AG09309 (cell line): ENCODE data around the gene EXD2.

Experiments used
- DNase-seq: peaks from one replicate; pipeline ENCODE4 v3.0.0-alpha.2; 2010; ENCODE audit warnings: low read depth
- H3K4me3 ChIP-seq: 2 replicates; pipeline ENCODE4 v1.5.1; 2011; ENCODE audit warnings: mild to moderate bottlenecking, low read depth, low read length, moderate library complexity; ENCODE audit not compliant: control insufficient read depth
- TF ChIP-seq, protein P1 (sequence below): IDR thresholded peaks from 2 replicates; pipeline ENCODE4 v1.5.1; 2011; ENCODE audit warnings: mild to moderate bottlenecking, low read depth, low read length, inconsistent platforms; ENCODE audit not compliant: insufficient read depth, control insufficient read depth; ENCODE audit errors: missing control alignments

The EXD2 gene

DNA sequence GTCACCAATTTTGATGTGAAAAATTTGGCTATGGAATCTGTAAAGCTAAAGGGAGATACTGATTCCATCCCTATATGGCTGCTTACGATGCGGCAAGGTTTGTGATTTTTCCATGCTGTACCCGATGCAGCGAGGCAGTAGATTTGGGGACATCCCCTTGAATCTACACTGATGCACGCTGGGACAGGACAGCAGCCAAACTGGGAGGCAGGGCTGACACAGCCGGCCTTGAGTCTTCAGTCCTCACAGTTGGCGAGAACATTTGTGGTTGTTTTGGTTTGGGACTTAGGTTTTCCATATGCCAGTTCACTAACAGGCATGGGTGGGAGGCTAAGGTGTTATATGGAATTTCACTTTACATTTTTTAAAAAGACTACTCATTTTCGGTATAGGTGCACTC lies 72.5 kb downstream of the EXD2 start:
- DNase-seq: no peak
- TF ChIP-seq, protein P1, sequence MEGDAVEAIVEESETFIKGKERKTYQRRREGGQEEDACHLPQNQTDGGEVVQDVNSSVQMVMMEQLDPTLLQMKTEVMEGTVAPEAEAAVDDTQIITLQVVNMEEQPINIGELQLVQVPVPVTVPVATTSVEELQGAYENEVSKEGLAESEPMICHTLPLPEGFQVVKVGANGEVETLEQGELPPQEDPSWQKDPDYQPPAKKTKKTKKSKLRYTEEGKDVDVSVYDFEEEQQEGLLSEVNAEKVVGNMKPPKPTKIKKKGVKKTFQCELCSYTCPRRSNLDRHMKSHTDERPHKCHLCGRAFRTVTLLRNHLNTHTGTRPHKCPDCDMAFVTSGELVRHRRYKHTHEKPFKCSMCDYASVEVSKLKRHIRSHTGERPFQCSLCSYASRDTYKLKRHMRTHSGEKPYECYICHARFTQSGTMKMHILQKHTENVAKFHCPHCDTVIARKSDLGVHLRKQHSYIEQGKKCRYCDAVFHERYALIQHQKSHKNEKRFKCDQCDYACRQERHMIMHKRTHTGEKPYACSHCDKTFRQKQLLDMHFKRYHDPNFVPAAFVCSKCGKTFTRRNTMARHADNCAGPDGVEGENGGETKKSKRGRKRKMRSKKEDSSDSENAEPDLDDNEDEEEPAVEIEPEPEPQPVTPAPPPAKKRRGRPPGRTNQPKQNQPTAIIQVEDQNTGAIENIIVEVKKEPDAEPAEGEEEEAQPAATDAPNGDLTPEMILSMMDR: no peak
- no peak overlapping the region for H3K4me3 ChIP-seq

DNA sequence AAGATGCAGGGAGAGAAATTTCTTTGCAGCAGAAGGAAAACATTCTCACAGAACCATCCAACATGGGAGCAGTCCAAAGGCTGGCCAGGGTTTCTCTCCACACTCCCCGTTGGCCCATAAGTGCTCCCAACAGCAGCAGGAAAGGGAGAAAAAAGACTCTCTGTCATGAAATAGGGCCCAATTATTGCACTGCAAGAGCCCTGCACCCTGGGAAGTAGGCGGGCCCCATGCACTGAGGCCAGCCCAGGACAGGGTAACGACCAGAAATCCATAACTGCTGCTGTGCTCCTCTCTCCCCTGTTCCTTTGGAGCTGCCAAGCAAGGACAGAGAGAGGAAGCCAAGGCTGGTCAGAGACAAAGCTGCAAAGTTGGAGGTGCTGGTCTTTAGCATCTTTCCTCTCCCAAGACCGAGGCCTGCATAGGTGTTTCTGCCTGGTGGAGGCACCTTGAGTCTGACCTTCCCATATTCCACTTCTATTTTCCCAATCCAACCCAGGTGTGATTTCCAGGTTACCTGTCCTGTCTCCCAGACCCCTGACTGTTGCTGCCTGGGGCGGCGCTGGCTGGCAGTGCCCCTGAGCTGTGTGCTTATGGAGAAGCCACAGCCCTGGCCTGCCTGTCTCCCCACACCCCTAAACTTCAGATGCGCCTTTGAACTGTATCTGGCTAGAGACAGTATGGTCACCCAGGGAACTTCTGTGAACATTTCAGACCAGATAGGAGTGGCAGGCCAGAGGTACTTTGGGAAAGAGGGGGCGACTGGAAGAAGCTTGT lies 75.5 kb downstream of the EXD2 start:
- DNase-seq: no peak
- TF ChIP-seq, protein P1: no peak
- H3K4me3 ChIP-seq: no peak overlapping the region

DNA sequence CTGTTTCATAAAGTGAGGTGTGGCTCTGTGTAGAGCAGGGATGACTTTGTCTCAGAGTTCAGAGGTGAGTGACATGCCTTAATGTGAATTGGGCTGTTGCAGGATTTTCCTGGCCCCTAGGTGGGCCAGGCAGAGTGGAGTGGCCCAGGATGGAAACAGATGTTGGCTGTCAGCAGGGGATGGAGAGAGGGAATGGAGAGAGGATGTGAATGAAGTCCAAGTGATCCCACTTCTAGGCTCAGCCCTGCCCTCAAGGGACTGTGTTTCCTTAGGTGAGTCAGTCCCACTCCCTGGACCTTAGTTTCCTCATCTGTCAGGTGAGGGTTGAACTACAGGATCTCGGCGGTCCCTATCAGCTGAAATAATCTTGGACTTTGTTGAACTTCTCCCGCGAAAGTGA lies 76.2 kb downstream of the EXD2 start:
- no peak overlapping the region for H3K4me3 ChIP-seq
- TF ChIP-seq, protein P1: no peak
- DNase-seq: no peak

DNA sequence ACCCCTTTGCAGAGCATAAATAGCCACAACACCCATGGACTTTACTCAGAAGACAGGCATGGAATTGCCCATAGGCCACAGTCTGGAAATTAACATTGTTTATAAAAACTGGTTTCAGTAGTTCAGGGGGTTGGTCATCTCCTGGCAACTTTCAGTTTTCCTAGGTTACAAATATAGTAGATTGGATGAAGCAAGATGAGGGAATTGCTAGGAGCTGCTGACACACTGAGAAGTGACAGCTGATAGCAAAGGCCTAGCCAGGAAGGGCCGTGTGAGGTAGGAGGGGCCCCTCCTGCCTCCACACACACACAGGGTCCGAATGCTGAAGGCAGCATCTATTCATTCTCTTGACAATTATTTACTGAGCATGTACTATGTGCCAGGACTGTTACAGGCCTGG lies 76.9 kb downstream of the EXD2 start:
- DNase-seq: no peak
- no peak overlapping the region for H3K4me3 ChIP-seq
- TF ChIP-seq, protein P1: no peak

DNA sequence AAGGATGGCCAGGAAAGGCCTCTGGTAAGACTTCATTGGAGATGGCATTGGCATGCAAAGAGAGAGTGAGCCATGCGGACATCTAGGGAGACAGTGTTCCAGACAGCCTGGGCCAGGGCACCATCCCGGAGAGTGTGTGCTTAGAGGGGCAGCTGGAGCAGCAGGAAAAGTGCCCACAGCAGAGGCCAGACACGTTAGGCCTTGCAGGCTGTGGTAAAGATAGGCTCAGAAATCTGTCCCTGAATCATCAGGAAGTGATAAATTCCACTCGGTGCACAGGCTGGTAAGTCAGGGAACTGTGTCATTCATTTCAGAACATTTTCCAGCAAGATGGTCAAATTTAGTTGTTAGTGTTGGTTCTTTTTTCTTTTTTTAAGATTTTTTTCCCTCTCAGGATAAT lies 77.5 kb downstream of the EXD2 start:
- no peak overlapping the region for H3K4me3 ChIP-seq
- TF ChIP-seq, protein P1: no peak
- DNase-seq: no peak

DNA sequence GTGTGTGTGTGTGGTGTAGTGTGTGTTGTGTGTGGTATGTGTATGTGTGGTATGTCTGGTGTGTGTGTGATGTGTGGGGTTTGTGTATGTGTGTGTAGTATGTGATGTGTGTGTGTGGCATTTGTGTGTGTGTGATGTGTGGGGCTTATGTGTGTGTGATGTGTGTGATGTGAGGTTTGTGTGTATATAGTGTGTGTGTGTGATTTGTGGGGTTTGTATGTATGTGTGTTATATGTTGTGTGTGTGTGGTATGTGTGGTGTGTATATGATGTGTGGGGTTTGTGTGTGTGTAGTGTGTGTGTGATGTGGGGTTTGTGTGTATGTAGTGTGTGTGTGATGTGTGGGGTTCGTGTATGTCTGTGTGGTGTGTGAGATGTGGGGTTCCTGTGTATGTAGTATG lies 78.1 kb downstream of the EXD2 start:
- TF ChIP-seq, protein P1: no peak
- H3K4me3 ChIP-seq: no peak overlapping the region
- no peak for DNase-seq
